Peyer's patch (tissue), 4 donors: ENCODE results near the gene PPM1L.

Experiments
- POLR2A ChIP-seq, 2 donors: fragments of 450-650 bp; IDR thresholded peaks; one replicate each; pipeline ENCODE4 v1.5.1; 2017; ENCODE audit warnings: antibody characterized with exemption in 2 of 2, mild to moderate bottlenecking in 2 of 2, moderate library complexity in 2 of 2
- TF ChIP-seq, protein P1 (sequence below), 6 experiments: fragments of 450-650 bp in 4 of 6; fragments of 200-600 bp in 2 of 6; sonication (generic) in 1 of 6; IDR thresholded peaks; one replicate each; pipeline ENCODE4 v1.5.1; 2017 to 2019; ENCODE audit warnings: antibody characterized with exemption in 6 of 6, mild to moderate bottlenecking in 3 of 6, moderate library complexity in 1 of 6

DNA sequence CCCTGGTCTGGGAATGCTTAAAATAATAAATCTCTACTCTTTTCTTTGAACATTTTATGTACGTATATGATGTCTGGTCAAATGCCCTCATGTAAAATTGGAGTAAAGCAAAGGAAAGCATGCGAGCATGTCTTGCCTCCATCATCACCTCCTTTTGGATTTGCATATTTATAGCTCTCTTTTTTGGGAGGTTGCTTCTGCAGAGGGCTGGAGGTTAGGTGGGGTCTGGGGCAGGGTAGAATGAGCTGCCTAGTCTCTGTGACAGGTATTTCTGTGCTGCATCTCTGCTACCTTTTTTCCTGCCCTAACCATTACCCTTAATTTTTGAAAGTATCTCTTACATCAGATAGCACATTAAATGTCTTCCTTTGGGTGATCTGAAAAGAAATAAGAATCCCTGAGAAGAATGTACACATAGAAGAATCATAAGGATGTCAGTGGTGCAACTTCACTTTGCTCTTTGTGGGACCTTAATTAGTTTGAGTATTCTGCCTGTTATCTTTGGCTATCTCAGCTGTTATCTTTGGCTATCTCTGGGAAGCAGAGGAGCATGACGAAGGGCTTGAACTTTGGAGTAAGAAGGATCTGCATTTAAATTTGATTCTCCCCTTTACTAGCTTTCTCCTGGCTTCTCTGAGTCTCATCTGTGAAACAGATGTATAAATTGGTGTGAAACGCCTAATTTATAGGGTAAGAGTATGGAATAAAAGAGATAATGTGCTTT is 40.2 kb downstream of the PPM1L start:
- TF ChIP-seq, protein P1, sequence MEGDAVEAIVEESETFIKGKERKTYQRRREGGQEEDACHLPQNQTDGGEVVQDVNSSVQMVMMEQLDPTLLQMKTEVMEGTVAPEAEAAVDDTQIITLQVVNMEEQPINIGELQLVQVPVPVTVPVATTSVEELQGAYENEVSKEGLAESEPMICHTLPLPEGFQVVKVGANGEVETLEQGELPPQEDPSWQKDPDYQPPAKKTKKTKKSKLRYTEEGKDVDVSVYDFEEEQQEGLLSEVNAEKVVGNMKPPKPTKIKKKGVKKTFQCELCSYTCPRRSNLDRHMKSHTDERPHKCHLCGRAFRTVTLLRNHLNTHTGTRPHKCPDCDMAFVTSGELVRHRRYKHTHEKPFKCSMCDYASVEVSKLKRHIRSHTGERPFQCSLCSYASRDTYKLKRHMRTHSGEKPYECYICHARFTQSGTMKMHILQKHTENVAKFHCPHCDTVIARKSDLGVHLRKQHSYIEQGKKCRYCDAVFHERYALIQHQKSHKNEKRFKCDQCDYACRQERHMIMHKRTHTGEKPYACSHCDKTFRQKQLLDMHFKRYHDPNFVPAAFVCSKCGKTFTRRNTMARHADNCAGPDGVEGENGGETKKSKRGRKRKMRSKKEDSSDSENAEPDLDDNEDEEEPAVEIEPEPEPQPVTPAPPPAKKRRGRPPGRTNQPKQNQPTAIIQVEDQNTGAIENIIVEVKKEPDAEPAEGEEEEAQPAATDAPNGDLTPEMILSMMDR (IDR thresholded peaks at IDR 0.05) = no peak
- TF ChIP-seq POLR2A (IDR thresholded peaks at IDR 0.05) = no peak
